OCI-LY1 (cell line): ENCODE data around the gene ELOVL1.

ENCODE experiments used
- H2AFZ ChIP-seq: fragments of 200-600 bp; sonication (generic), shearing (Covaris generic); 2 replicates; pipeline ENCODE4 v1.6.0; 2014; ENCODE audit warnings: antibody characterized with exemption, mild to moderate bottlenecking, low read length
- H3F3A ChIP-seq: fragments of 200-600 bp; sonication (generic), shearing (Covaris generic); 2 replicates; pipeline ENCODE4 v1.6.0; 2014; ENCODE audit warnings: mild to moderate bottlenecking, antibody characterized with exemption, low read length, moderate library complexity; ENCODE audit not compliant: insufficient read depth
- H3K27ac ChIP-seq: fragments of 200-600 bp; sonication (generic); 2 replicates; pipeline ENCODE4 v1.5.1; 2014; ENCODE audit warnings: low read length, mixed run types, mild to moderate bottlenecking, low read depth; ENCODE audit not compliant: poor library complexity, severe bottlenecking
- H3K27me3 ChIP-seq: fragments of 200-600 bp; sonication (generic); 2 replicates; pipeline ENCODE4 v1.6.0; 2014; ENCODE audit warnings: antibody characterized with exemption, mild to moderate bottlenecking, low read length, moderate library complexity; ENCODE audit not compliant: insufficient read depth
- H3K36me3 ChIP-seq: fragments of 200-600 bp; sonication (generic); 2 replicates; pipeline ENCODE4 v1.6.1; 2014; ENCODE audit warnings: mild to moderate bottlenecking, antibody characterized with exemption, low read length, moderate library complexity, mixed read lengths; ENCODE audit not compliant: insufficient read depth
- H3K4me1 ChIP-seq: fragments of 200-600 bp; sonication (generic); 2 replicates; pipeline ENCODE4 v1.5.1; 2014; ENCODE audit warnings: mild to moderate bottlenecking, low read length, moderate library complexity; ENCODE audit not compliant: insufficient read depth, severe bottlenecking
- H3K4me2 ChIP-seq: fragments of 200-600 bp; sonication (generic), shearing (Covaris generic); 2 replicates; pipeline ENCODE4 v1.6.1; 2014; ENCODE audit warnings: low read length
- H3K4me3 ChIP-seq: fragments of 200-600 bp; sonication (generic); 2 replicates; pipeline ENCODE4 v1.5.1; 2014; ENCODE audit warnings: low read length, low read depth, mild to moderate bottlenecking, mixed read lengths; ENCODE audit not compliant: poor library complexity, severe bottlenecking
- H3K79me2 ChIP-seq: fragments of 200-600 bp; shearing (Covaris generic); 2 replicates; pipeline ENCODE4 v1.6.1; 2016; ENCODE audit warnings: mixed run types, low read length, mixed read lengths; ENCODE audit not compliant: insufficient read depth
- H3K9ac ChIP-seq: fragments of 200-600 bp; sonication (generic), shearing (Covaris generic); 2 replicates; pipeline ENCODE4 v1.6.1; 2014; ENCODE audit warnings: mild to moderate bottlenecking, low read length, mixed read lengths
- H3K9me2 ChIP-seq: fragments of 200-600 bp; sonication (generic), shearing (Covaris generic); 2 replicates; pipeline ENCODE4 v1.6.1; 2014; ENCODE audit warnings: low read depth, mild to moderate bottlenecking, low read length, mixed read lengths
- H3K9me3 ChIP-seq: fragments of 200-600 bp; shearing (Covaris generic); 2 replicates; pipeline ENCODE4 v1.6.1; 2014; ENCODE audit warnings: low read length, mixed read lengths
- H4K20me1 ChIP-seq: fragments of 200-600 bp; sonication (generic), shearing (Covaris generic); 2 replicates; pipeline ENCODE4 v1.6.0; 2016; ENCODE audit warnings: mild to moderate bottlenecking, low read length; ENCODE audit not compliant: insufficient read depth
- CTCF ChIP-seq: fragments of 200-600 bp; sonication (generic), shearing (Covaris generic); IDR thresholded peaks from 2 replicates; pipeline ENCODE4 v1.5.1; 2017; ENCODE audit warnings: mild to moderate bottlenecking, antibody characterized with exemption, low read length, moderate library complexity, mixed read lengths
- EZH2 ChIP-seq: fragments of 200-600 bp; sonication (generic), shearing (Covaris generic); IDR thresholded peaks from 2 replicates; pipeline ENCODE4 v1.8.0; 2017; ENCODE audit warnings: borderline replicate concordance, mixed run types, mild to moderate bottlenecking, antibody characterized with exemption, low read length, moderate library complexity, mixed read lengths

Gene ELOVL1

GRCh38 chr1:43381612-43382011 lies 13.8 kb upstream of the ELOVL1 start:
- H3K4me3 ChIP-seq = no peak overlapping the region
- H3K27me3 ChIP-seq = no peaks in the 10 kb centered on the region
- H3K79me2 ChIP-seq = no peaks in the 10 kb centered on the region
- H4K20me1 ChIP-seq = no peaks in the 10 kb centered on the region
- no peaks in the 10 kb centered on the region for H3K9me3 ChIP-seq
- no peaks in the 10 kb centered on the region for H3F3A ChIP-seq
- no peaks in the 10 kb centered on the region for H3K9me2 ChIP-seq
- H2AFZ ChIP-seq = no peak overlapping the region
- H3K4me1 ChIP-seq = no peaks in the 10 kb centered on the region
- peaks cover 54% of the 10 kb centered on the region for H3K36me3 ChIP-seq
- H3K4me2 ChIP-seq = no peak overlapping the region
- H3K9ac ChIP-seq = no peak overlapping the region
- TF ChIP-seq EZH2 = no peak
- no peak for TF ChIP-seq CTCF
- H3K27ac ChIP-seq = no peak overlapping the region

GRCh38 chr1:43379476-43379875 lies 11.7 kb upstream of the ELOVL1 start:
- Histone ChIP-seq H4K20me1 (no peaks in the 10 kb centered on the region), H3K4me2 (no peak overlapping the region), H3K9me2 (no peaks in the 10 kb centered on the region), H3K27me3 (no peaks in the 10 kb centered on the region), H3K36me3 (peaks cover 32% of the 10 kb centered on the region), H3K4me3 (no peak overlapping the region), H3K9me3 (no peaks in the 10 kb centered on the region), H3K4me1 (no peaks in the 10 kb centered on the region), H3K9ac (no peak overlapping the region), H2AFZ (no peak overlapping the region), H3K79me2 (no peaks in the 10 kb centered on the region), H3K27ac (no peak overlapping the region), H3F3A (no peaks in the 10 kb centered on the region)
- TF ChIP-seq EZH2 = no peak
- no peak for TF ChIP-seq CTCF

- no peaks in the 10 kb centered on the region for H3K27me3 ChIP-seq
- H3K9ac ChIP-seq = no peak overlapping the region
- TF ChIP-seq EZH2 (no peak), CTCF (no peak)
- no peaks in the 10 kb centered on the region for H3K9me2 ChIP-seq
- H4K20me1 ChIP-seq = no peaks in the 10 kb centered on the region
- H3K4me2 ChIP-seq = no peak overlapping the region
- H3K4me1 ChIP-seq = no peaks in the 10 kb centered on the region
- no peak overlapping the region for H2AFZ ChIP-seq
- H3K4me3 ChIP-seq = no peak overlapping the region
- H3F3A ChIP-seq = no peaks in the 10 kb centered on the region
- H3K27ac ChIP-seq = no peak overlapping the region
- peaks cover 16% of the 10 kb centered on the region for H3K36me3 ChIP-seq
- H3K9me3 ChIP-seq = no peaks in the 10 kb centered on the region
- H3K79me2 ChIP-seq = no peaks in the 10 kb centered on the region
Observed at GRCh38 chr1:43377831-43378230, 10.0 kb upstream of the ELOVL1 start.
